PC-9 (cell line): Measurements from ENCODE around the gene INHBE. TPM values are rescaled to one million over a fixed set of nuclear protein-coding genes. Genes with fewer than 3 reads are reported as not detected.

Source experiments
- BruUV-seq: library from RNA; stranded (reverse); fragments of 400-500 nt; replicated peaks from 2 replicates; lab custom pipeline; 2021; lab: Mats Ljungman, UMichigan
- CTCF ChIA-PET: fragments of 300-600 bp; sonication (Branson Sonifier 250); formaldehyde crosslinking; loops from one replicate; lab custom pipeline; 2022; ENCODE audit warnings: antibody characterized with exemption; lab: Charles Lee
- POLR2A ChIA-PET: fragments of 300-600 bp; sonication (Branson Sonifier 250); formaldehyde crosslinking; loops from one replicate; lab custom pipeline; 2022; ENCODE audit warnings: antibody characterized with exemption; ENCODE audit not compliant: unreplicated experiment; lab: Charles Lee
- DNase-seq, 2 experiments: peaks; one replicate each; pipeline versions ENCODE4 v3.0.0 to v3.0.0-alpha.2; 2015 to 2022; ENCODE audit warnings: mixed read lengths in 1 of 2
- H2AFZ ChIP-seq: fragments of 200-600 bp; sonication (generic); 2 replicates; pipeline ENCODE4 v1.8.1; 2017; ENCODE audit warnings: antibody characterized with exemption
- H3F3A ChIP-seq: fragments of 200-600 bp; sonication (generic); 2 replicates; pipeline ENCODE4 v1.8.1; 2017; ENCODE audit warnings: antibody characterized with exemption, mild to moderate bottlenecking, low read depth; ENCODE audit not compliant: insufficient read depth
- H3K27ac ChIP-seq: fragments of 200-600 bp; sonication (generic); 2 replicates; pipeline ENCODE4 v1.6.1; 2016; ENCODE audit warnings: mixed run types
- H3K27me3 ChIP-seq: fragments of 200-600 bp; sonication (generic); 2 replicates; pipeline ENCODE4 v1.6.1; 2016; ENCODE audit warnings: low read depth, mixed run types; ENCODE audit not compliant: insufficient read depth
- H3K36me3 ChIP-seq: fragments of 200-600 bp; sonication (generic); 2 replicates; pipeline ENCODE4 v1.6.1; 2016; ENCODE audit warnings: low read depth, mixed run types
- H3K4me1 ChIP-seq: fragments of 200-600 bp; sonication (generic); replicated peaks from 2 replicates; pipeline ENCODE4 v1.6.1; 2016; ENCODE audit warnings: mixed run types; ENCODE audit not compliant: insufficient read depth
- H3K4me2 ChIP-seq: fragments of 200-600 bp; sonication (generic); 2 replicates; pipeline ENCODE4 v1.6.1; 2017; ENCODE audit warnings: mixed run types
- H3K4me3 ChIP-seq: fragments of 200-600 bp; sonication (generic); 2 replicates; pipeline ENCODE4 v1.6.1; 2016; ENCODE audit warnings: mixed run types
- H3K79me2 ChIP-seq: fragments of 200-600 bp; sonication (generic); 2 replicates; pipeline ENCODE4 v1.6.1; 2017; ENCODE audit warnings: low read depth, mixed run types
- H3K9me2 ChIP-seq: fragments of 200-600 bp; sonication (generic); 2 replicates; pipeline ENCODE4 v1.8.1; 2017; ENCODE audit warnings: mild to moderate bottlenecking; ENCODE audit not compliant: insufficient read depth
- H3K9me3 ChIP-seq: fragments of 200-600 bp; sonication (generic); 2 replicates; pipeline ENCODE4 v1.8.1; 2016; ENCODE audit warnings: low read depth; ENCODE audit not compliant: insufficient read depth
- H4K20me1 ChIP-seq: fragments of 200-600 bp; sonication (generic); 2 replicates; pipeline ENCODE4 v1.8.1; 2017; ENCODE audit not compliant: insufficient read depth
- EZH2 ChIP-seq: fragments of 200-600 bp; sonication (generic); IDR thresholded peaks from 2 replicates; pipeline ENCODE4 v1.8.0; 2017; ENCODE audit warnings: antibody characterized with exemption, low read depth
- intact Hi-C: fragments of 100-400 bp; cut with micrococcal nuclease; formaldehyde crosslinking; loops from one replicate; pipeline ENCODE4 v1.10.0; 2022; ENCODE audit not compliant: unreplicated experiment
- total RNA-seq: library from RNA; stranded (reverse); gene quantifications from 2 replicates; pipeline ENCODE4 v1.2.3, GENCODE V29; 2021
- TF ChIP-seq, protein P1 (sequence below): fragments of 200-600 bp; sonication (generic); conservative IDR thresholded peaks from 2 replicates; pipeline ENCODE4 v1.6.1; 2017; ENCODE audit warnings: mixed run types, antibody characterized with exemption, mild to moderate bottlenecking, moderate library complexity

The INHBE gene
- total RNA-seq, 1 experiment from 2014 or later = 0.90 TPM

DNA sequence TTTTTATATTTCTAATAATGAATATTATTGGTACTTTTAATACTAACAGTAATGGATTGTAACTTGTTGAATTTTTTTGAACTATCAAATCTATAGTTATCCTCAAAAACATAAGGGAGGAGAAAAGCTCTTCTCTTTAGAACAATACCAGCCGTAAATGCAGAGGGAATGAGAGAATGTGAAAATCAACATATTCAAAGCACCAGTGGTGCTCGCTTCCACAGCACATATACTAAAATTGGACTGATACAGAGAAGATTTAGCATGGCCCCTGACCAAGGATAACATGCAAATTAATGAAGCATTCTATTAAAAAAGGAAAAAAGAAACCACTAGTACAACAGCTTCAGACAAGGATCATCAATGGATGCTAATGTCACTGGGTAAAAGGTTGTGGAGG is 40.0 kb upstream of the INHBE start:
- ChIA-PET CTCF (no interaction called here), POLR2A (no interaction called here)
- H3K4me2 ChIP-seq = no peak overlapping the region
- no peaks in the 10 kb centered on the region for H3K36me3 ChIP-seq
- peaks cover 8% of the 10 kb centered on the region; the same call in 1 of the 2 replicates for H3K79me2 ChIP-seq
- no peaks in the 10 kb centered on the region for H3K9me3 ChIP-seq
- peaks cover 5% of the 10 kb centered on the region; the same call in 1 of the 2 replicates for H3F3A ChIP-seq
- no TSS peak for BruUV-seq
- no peak for DNase-seq
- no peak for TF ChIP-seq EZH2
- TF ChIP-seq, protein P1, sequence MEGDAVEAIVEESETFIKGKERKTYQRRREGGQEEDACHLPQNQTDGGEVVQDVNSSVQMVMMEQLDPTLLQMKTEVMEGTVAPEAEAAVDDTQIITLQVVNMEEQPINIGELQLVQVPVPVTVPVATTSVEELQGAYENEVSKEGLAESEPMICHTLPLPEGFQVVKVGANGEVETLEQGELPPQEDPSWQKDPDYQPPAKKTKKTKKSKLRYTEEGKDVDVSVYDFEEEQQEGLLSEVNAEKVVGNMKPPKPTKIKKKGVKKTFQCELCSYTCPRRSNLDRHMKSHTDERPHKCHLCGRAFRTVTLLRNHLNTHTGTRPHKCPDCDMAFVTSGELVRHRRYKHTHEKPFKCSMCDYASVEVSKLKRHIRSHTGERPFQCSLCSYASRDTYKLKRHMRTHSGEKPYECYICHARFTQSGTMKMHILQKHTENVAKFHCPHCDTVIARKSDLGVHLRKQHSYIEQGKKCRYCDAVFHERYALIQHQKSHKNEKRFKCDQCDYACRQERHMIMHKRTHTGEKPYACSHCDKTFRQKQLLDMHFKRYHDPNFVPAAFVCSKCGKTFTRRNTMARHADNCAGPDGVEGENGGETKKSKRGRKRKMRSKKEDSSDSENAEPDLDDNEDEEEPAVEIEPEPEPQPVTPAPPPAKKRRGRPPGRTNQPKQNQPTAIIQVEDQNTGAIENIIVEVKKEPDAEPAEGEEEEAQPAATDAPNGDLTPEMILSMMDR = no peak
- no peaks in the 10 kb centered on the region for H3K4me1 ChIP-seq
- H3K9me2 ChIP-seq = no peaks in the 10 kb centered on the region
- no peak overlapping the region for H3K27ac ChIP-seq
- H2AFZ ChIP-seq = no peak overlapping the region
- H3K4me3 ChIP-seq = no peak overlapping the region
- intact Hi-C loops = no loop called here
- H4K20me1 ChIP-seq = no peaks in the 10 kb centered on the region
- H3K27me3 ChIP-seq = no peaks in the 10 kb centered on the region

DNA sequence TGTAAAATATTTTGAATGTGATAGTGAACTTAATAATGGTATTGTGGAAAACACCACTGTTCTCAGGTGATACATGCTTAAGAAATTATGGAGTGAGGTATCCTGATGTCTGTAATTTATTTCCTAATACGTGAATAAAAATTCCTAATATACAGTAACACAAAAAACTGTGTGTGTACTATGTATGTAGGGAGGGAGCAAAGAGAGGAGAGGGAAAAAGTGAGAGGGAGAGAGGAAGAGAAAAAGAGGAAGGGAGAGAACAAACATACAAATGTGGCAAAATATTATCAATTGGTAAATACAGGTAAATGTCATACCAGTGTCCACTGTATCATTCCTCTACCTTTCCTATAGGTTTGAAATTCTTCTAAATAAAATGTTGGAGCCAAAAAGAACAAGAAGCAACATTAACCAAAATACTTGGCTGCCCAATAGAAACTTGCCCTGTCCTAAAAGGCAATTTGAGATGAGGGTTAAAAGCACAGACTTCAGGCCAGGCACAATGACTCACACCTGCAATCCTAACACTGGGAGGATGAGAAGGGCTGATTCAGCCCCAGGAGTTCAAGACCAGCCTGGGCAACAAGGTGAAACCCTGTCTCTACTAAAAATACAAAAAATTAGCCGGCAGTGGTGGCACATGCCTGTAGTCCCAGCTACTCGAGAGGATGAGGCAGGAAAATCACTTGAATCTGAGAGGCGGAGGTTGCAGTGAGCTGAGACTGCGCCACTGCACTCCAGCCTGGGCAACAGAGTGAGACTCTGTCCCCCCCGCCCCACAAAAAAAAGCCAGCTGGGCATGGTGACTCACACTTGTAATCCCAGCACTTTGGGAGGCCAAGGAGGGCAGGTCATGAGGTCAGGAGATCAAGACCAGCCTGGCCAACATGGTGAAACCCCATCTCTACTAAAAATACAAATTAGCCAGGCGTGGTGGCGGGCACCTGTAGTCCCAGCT is 38.8 kb upstream of the INHBE start:
- Histone ChIP-seq H3K36me3 (no peaks in the 10 kb centered on the region), H3K27ac (no peak overlapping the region), H3K4me1 (no peaks in the 10 kb centered on the region), H3F3A (peaks cover 5% of the 10 kb centered on the region; the same call in 1 of the 2 replicates), H3K9me3 (no peaks in the 10 kb centered on the region), H2AFZ (no peak overlapping the region), H3K79me2 (peaks cover 8% of the 10 kb centered on the region; the same call in 1 of the 2 replicates), H3K4me3 (no peak overlapping the region), H4K20me1 (no peaks in the 10 kb centered on the region), H3K4me2 (no peak overlapping the region), H3K9me2 (no peaks in the 10 kb centered on the region), H3K27me3 (no peaks in the 10 kb centered on the region)
- intact Hi-C loops = no loop called here
- no TSS peak for BruUV-seq
- no peak for DNase-seq
- TF ChIP-seq, protein P1 = no peak
- TF ChIP-seq EZH2 = no peak
- ChIA-PET POLR2A (no interaction called here), CTCF (no interaction called here)

DNA sequence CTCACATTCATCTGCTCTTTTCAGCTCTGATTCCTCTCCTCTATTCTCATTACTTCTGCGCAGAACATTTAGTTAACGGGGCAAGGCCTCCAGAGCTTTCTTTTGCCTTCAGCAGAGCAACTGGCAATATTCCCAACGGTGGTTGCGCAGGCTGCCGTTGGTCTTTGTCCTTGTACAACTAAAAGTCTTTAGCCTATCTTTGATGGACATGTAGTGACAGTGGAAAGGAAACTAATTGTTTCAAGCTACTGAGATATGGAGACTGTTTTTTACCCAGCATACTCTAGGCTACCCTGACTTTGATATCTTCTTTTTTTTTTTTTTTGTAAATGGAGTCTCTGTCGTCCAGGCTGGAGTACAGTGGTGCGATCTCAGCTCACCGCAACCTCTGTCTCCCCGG is 36.9 kb upstream of the INHBE start:
- intact Hi-C loops = no loop called here
- H3K9me2 ChIP-seq = no peaks in the 10 kb centered on the region
- H3K4me2 ChIP-seq = no peak overlapping the region
- H3K9me3 ChIP-seq = no peaks in the 10 kb centered on the region
- no peaks in the 10 kb centered on the region for H3K27me3 ChIP-seq
- H2AFZ ChIP-seq = no peak overlapping the region
- POLR2A ChIA-PET = no interaction called here
- H3K27ac ChIP-seq = no peak overlapping the region
- TF ChIP-seq, protein P1 = no peak
- no peak for TF ChIP-seq EZH2
- no peak overlapping the region for H3K4me3 ChIP-seq
- CTCF ChIA-PET = no interaction called here
- peaks cover 5% of the 10 kb centered on the region; the same call in 1 of the 2 replicates for H3F3A ChIP-seq
- H3K79me2 ChIP-seq = peaks cover 8% of the 10 kb centered on the region; the same call in 1 of the 2 replicates
- no peaks in the 10 kb centered on the region for H4K20me1 ChIP-seq
- BruUV-seq = no TSS peak
- DNase-seq = no peak
- H3K36me3 ChIP-seq = no peaks in the 10 kb centered on the region
- H3K4me1 ChIP-seq = no peaks in the 10 kb centered on the region
